HG03558 (cell line): Measurements from ENCODE around the gene KRT31.
"Not testable (repeated sequence)": the region's sequence is repeated elsewhere in the genome, so short reads cannot be mapped to it uniquely, and the experiment has no call there.

ENCODE experiments used
- ATAC-seq: cut with Tn5 transposase; IDR thresholded peaks from one replicate; pipeline ENCODE4 v1.9.1; 2021; ENCODE audit warnings: moderate number of reproducible peaks; ENCODE audit not compliant: unreplicated experiment; ENCODE audit errors: extremely low read depth

Gene KRT31

GRCh38 chr17:41418116-41418860, 20.9 kb upstream of the KRT31 start:
- ATAC-seq, result no peak

GRCh38 chr17:41417576-41418015, 20.2 kb upstream of the KRT31 start:
- ATAC-seq, result no peak

DNA sequence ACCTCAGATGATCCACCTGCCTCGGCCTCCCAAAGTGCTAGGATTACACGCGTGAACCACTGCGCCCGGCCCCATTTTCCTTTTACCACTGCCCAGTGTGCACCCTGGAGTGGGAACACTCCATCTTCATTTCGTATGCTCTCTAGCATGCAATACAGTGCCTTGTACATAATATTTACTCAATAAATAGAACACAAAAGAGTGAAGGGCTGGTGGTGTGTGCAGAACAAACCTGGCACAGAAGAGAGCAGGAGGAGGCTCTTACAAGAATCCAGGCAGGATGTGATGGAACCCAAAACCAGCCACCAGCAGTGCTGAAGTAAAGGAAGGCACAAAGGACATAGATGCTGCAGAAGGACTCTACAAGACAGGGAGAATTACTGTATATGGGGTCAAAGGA, 19.7 kb upstream of the KRT31 start:
- no peak for ATAC-seq

DNA sequence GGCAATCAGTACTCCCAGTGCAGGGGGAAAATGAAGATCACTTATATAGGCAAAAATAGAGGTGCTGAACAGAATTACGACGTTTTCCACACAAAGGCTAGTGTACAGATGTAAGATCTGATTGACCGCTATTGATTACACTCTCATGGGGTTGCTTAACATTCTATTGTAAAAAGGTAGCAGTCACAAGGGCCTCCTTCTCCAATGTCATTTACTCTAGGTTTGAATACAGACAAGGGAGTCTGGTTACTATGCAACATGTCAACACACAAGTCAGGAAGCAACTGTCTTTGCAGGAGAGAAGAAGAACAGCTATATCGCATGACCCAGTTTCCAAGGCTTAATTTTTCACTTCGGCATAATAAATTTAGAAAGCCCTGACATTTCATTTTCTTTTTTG, 19.1 kb upstream of the KRT31 start:
- no peak for ATAC-seq

GRCh38 chr17:41415833-41416335, 18.5 kb upstream of the KRT31 start:
- no peak for ATAC-seq

GRCh38 chr17:41415411-41415810, 18.0 kb upstream of the KRT31 start:
- ATAC-seq, result no peak

- ATAC-seq, result no peak
These were observed 16.6 kb upstream of the KRT31 start for GRCh38 chr17:41413982-41414381.

- ATAC-seq, result no peak
These were observed 16.0 kb upstream of the KRT31 start for GRCh38 chr17:41413353-41413957.

DNA sequence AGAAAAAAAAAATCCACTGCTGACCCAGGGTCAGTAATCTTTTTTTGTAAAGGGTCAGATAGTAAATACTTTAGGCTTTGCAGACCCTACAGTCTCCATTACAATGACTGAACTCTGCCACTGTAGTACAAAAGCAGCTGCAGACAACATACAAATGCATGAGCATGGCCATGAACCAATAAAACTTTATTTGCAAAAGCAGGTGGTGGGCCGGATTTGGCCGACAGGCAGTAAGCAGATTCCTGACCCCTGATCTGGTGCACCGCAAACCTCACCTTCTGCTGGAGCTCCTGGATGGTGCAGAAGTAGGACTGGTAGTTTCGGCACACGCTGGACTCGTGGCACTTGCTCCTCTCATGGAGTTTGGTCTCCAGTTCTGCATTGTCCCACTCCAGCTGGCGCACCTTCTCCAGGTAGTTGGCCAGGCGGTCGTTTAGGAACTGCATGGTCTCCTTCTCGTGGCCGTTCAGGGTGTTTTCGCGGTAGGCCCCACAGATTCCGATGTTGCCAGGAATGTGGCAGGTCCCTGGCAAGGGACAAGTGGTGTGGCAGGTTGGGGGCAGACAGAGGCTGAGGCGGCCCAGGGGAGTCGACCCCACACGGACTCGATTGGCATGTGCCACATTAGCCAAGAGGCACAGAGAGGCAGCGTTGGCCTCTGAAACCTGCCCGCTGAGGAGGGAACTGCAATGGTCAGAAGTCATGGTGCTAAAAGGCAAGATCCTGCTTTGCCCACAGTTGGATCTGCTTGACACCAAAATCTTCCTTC, 13.8 kb upstream of the KRT31 start:
- ATAC-seq, result no peak

GRCh38 chr17:41407226-41407625, 9.8 kb upstream of the KRT31 start:
- no peak for ATAC-seq

DNA sequence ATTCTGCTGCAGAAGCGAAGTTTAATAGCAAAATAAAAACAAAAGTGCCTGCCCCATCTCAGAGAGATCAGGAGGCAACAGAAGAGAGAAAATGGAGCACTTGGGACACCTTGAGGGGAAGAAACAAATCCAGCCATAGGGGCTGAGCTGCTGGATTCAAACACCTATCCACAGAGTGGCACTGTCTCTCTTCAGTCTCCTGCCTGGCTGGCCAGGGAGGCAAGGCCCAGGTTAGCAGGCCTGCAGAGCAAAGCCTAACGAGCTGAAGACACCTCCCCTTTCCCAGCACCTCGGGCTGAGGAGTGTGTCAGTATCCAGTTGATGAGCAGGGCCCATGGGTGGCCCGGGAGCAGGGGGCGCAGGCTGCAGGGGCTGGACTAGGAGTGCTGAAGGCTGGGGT, 8.8 kb upstream of the KRT31 start:
- no peak for ATAC-seq

- ATAC-seq, result no peak
These were observed 6.7 kb upstream of the KRT31 start for GRCh38 chr17:41404024-41404671.

DNA sequence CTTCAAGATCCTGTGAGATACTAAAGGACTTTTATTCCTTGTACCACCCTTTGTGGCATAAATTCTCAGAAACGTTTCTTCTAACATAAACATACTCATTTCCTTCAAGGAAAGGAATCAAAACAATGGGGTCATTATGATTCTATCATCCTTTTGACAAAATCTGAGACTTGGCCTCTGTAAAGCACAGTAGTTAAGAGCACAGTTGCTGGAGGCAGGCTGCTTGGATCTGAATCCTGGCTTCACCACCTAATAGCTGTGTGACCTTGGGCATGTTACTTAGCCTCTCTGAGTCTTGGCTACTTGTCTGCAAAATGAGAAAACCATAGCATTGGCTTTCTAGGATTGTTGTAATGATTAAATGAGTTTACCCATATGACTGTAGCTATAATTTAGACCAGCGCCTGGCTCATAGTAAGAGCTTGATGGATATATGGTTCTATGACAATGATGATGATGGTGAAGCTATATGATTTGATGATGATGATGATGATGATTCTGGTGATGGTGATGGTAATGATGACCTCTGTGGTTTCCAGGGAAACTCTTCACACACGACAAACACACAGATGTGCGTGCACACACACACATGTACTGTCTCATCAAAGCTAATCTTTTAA, 6.1 kb upstream of the KRT31 start:
- no peak for ATAC-seq

DNA sequence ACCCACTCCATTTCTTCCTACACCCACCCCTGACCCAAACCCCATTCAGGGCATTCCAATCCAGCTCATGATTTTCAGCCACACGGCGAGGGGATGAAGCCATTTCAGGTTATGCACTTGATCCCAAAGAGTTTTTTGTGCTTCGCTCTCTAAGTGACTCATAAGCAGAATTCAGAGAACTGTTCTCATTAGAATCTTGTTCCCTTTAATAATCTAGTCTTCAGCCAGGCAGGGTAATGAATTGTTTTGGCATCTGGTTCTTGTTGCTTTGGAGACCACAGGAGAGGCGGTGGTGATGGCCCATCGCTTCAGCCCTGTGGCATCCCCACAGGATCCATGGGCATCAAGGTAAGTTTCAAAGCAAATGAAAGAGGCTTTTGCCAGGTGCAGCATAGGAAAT, 4.8 kb upstream of the KRT31 start:
- ATAC-seq, result no peak

- ATAC-seq, result no peak
These were observed 1.1 kb downstream of the KRT31 start for GRCh38 chr17:41396340-41396739.

DNA sequence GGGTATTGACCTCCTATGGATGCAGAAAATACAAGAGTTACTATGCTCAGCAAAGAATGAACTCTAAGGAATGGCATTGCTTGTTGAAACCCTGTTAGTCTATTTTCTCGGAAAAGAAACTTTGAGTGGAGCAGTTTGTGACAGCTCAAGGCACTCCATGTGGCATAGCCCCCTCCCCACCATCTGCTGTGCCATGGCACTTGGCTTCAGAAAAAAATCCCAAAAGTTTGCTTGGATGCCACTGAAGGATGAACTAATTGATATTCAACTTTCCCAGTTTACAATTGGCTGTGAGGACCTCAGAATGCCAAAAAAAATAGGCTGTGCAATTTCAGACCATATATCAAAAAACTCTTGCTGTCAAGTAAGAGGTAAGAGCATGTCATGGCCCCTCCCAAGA, 1.8 kb downstream of the KRT31 start:
- ATAC-seq, result no peak

DNA sequence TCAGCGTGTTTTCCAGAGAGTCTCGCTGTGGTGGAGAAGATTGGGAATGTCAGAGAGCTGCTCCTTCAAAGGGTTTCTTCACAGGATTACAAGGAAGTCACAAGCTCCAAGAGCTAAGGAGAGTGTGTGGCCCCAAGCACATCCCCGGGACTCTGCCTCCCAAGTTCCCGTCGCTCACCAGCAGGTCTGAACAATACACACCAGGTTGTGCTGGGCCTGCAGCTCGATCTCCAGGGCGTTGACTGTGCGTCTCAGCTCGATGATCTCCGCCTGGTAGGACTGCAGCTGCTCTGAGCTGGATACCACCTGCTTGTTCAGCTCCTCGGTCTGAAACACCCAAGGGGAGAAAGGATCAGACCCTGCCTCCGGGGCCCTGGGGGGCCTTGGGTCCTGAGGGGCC, 2.4 kb downstream of the KRT31 start:
- ATAC-seq, result not testable (repeated sequence)

GRCh38 chr17:41394254-41394996, 3.0 kb downstream of the KRT31 start:
- ATAC-seq, result no peak

GRCh38 chr17:41393826-41394225, 3.6 kb downstream of the KRT31 start:
- no peak for ATAC-seq

DNA sequence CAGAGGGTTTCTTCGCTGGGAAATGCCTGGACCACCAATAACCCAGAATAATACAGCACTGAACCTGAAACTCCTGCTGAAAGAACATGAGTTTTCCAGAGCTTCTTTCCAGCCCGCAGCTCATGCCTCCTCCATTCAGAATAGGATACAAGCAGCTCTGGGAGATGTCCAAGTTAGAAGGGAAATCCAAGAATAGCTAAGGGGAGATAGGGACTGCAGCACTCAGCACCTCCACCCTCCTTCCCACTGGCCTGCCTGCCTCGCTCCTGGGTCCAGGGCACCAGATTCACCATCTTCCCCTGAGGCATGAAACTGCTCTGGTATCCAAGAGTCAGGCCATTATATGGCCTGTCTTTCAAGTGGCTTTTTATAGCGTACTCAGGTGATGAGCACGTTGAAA, 4.1 kb downstream of the KRT31 start:
- ATAC-seq, result no peak
